Keratinocyte (primary cell): ENCODE data around the gene RALGPS1. TPM values are rescaled to one million over a fixed set of nuclear protein-coding genes. Genes with fewer than 3 reads are reported as not detected.
A peak's percentile ranks its signal among the peaks of the same experiment; 100 is the strongest.

Experiments used
- DNase-seq: peaks from one replicate; pipeline ENCODE4 v3.0.0-alpha.2; 2011; ENCODE audit warnings: low read depth, missing footprints, low spot score
- FAIRE-seq: peaks from 2 replicates; lab custom pipeline; 2011; peaks lifted over from hg19 to GRCh38; lab: Jason Lieb, UNC
- H2AFZ ChIP-seq: 2 replicates; pipeline ENCODE4 v1.6.0; 2012; ENCODE audit warnings: low read length, control low read depth, inconsistent platforms; ENCODE audit not compliant: control insufficient read depth
- H3K27ac ChIP-seq: 2 replicates; pipeline ENCODE4 v1.5.1; 2011; ENCODE audit warnings: low read length; ENCODE audit not compliant: control insufficient read depth, insufficient read depth
- H3K27me3 ChIP-seq: 3 replicates; pipeline ENCODE4 v1.6.0; 2011; ENCODE audit warnings: low read length; ENCODE audit not compliant: control insufficient read depth, insufficient read depth; ENCODE audit errors: extremely low read depth
- H3K36me3 ChIP-seq, 2 experiments: 2 replicates in 1 of 2; 3 replicates in 1 of 2; pipeline ENCODE4 v1.5.1; 2011; ENCODE audit warnings: low read length in 2 of 2, mild to moderate bottlenecking in 1 of 2; ENCODE audit not compliant: control insufficient read depth in 2 of 2, insufficient read depth in 2 of 2; ENCODE audit errors: extremely low read depth in 1 of 2
- H3K4me1 ChIP-seq: 3 replicates; pipeline ENCODE4 v1.5.1; 2011; ENCODE audit warnings: low read length; ENCODE audit not compliant: control insufficient read depth, insufficient read depth; ENCODE audit errors: extremely low read depth
- H3K4me2 ChIP-seq: 3 replicates; pipeline ENCODE4 v1.6.0; 2011; ENCODE audit warnings: low read depth, low read length; ENCODE audit not compliant: control insufficient read depth, insufficient read depth; ENCODE audit errors: extremely low read depth
- H3K4me3 ChIP-seq, 3 experiments: fragments of 200-600 bp in 1 of 3; sonication (generic) in 1 of 3; 2 replicates in 2 of 3; 3 replicates in 1 of 3; pipeline ENCODE4 v1.5.1; 2011 to 2016; ENCODE audit warnings: low read length in 3 of 3, mild to moderate bottlenecking in 3 of 3, control low read depth in 2 of 3, inconsistent platforms in 1 of 3, low read depth in 1 of 3, mixed read lengths in 1 of 3, mixed run types in 1 of 3, moderate library complexity in 1 of 3; ENCODE audit not compliant: control insufficient read depth in 2 of 3, insufficient read depth in 2 of 3; ENCODE audit errors: extremely low read depth in 1 of 3
- H3K79me2 ChIP-seq: 2 replicates; pipeline ENCODE4 v1.6.0; 2012; ENCODE audit warnings: low read length; ENCODE audit not compliant: control insufficient read depth, insufficient read depth
- H3K9ac ChIP-seq: 3 replicates; pipeline ENCODE4 v1.6.0; 2011; ENCODE audit warnings: low read length; ENCODE audit not compliant: control insufficient read depth, insufficient read depth; ENCODE audit errors: extremely low read depth
- H3K9me1 ChIP-seq: 3 replicates; pipeline ENCODE4 v1.6.0; 2011; ENCODE audit warnings: low read length; ENCODE audit not compliant: control insufficient read depth, insufficient read depth; ENCODE audit errors: extremely low read depth
- H3K9me3 ChIP-seq: 2 replicates; pipeline ENCODE4 v1.5.1; 2012; ENCODE audit warnings: low read depth, low read length; ENCODE audit not compliant: control insufficient read depth
- H4K20me1 ChIP-seq: 3 replicates; pipeline ENCODE4 v1.6.0; 2011; ENCODE audit warnings: low read length; ENCODE audit not compliant: control insufficient read depth, insufficient read depth; ENCODE audit errors: extremely low read depth
- CTCF ChIP-seq, 3 experiments: IDR thresholded peaks in 1 of 3; conservative IDR thresholded peaks in 1 of 3; optimal IDR thresholded peaks in 1 of 3; 2 replicates in 2 of 3; 3 replicates in 1 of 3; pipeline versions ENCODE3 to v1.5.1; 2011; ENCODE audit warnings: low read length in 3 of 3, mild to moderate bottlenecking in 3 of 3, moderate library complexity in 2 of 3, control low read depth in 1 of 3, inconsistent platforms in 1 of 3; ENCODE audit not compliant: insufficient read depth in 2 of 3; ENCODE audit errors: extremely low read depth in 1 of 3
- EZH2 ChIP-seq: IDR thresholded peaks from one replicate; pipeline ENCODE4 v1.6.1; 2012; ENCODE audit warnings: inconsistent platforms, mild to moderate bottlenecking, low read length, moderate library complexity
- dilution Hi-C: fragments of 300-500 bp; cut with MboI; formaldehyde crosslinking; loops from one replicate; pipeline ENCODE4 v1.7.0; 2020; ENCODE audit warnings: low sequenced_read_pairs; ENCODE audit not compliant: extremely low pct_ligation_motif_present
- polyA plus RNA-seq, 5 experiments: library from polyadenylated mRNA; depleted of rRNA in 3 of 5; stranded (reverse) in 3 of 5; stranded (forward) in 1 of 5; unstranded in 1 of 5; fragments of >200 nt; gene quantifications; 1 replicate in 1 of 5; 2 replicates in 3 of 5; 3 replicates in 1 of 5; pipeline versions ENCODE4 v1.2.1 to v1.2.3, GENCODE V29; 2011 to 2012; ENCODE audit warnings: missing spikeins in 2 of 5, low read depth in 1 of 5, low replicate concordance in 1 of 5

Gene RALGPS1
- polyA plus RNA-seq, 1 donor (not counting 4 experiments of a cell fraction or from before 2014, with no cell fraction given): 0.56 TPM

GRCh38 chr9:126915281-126915816, 767 bp downstream of the RALGPS1 start:
- Histone ChIP-seq H3K9ac (no peak overlapping the region), H3K4me2 (peak overlapping the region; percentile 63), H2AFZ (no peak overlapping the region), H3K36me3 (no peaks in the 10 kb centered on the region), H3K9me3 (no peaks in the 10 kb centered on the region), H3K27me3 (peaks cover 3% of the 10 kb centered on the region), H3K4me1 (peaks cover 12% of the 10 kb centered on the region), H3K4me3 (peak overlapping the region; percentile 10 to 56 (median 25)), H3K27ac (no peak overlapping the region), H3K9me1 (no peaks in the 10 kb centered on the region), H3K79me2 (no peaks in the 10 kb centered on the region), H4K20me1 (no peaks in the 10 kb centered on the region)
- FAIRE-seq (no peak), DNase-seq (no peak)
- dilution Hi-C loops: no loop called here
- TF ChIP-seq CTCF (optimal IDR thresholded peaks at IDR 0.05 in 1 of 3, IDR thresholded peaks at IDR 0.05 in 1 of 3, conservative IDR thresholded peaks at IDR 0.05 in 1 of 3; ENCODE audit: extremely low read depth in 1 of 3, insufficient read depth in 2 of 3, low read length in 3 of 3): no peak
- TF ChIP-seq EZH2: no peak

GRCh38 chr9:126915846-126916543, 1.4 kb downstream of the RALGPS1 start:
- FAIRE-seq: peak; percentile 87

More at GRCh38 chr9:126915846-126916543, 1.4 kb downstream of the RALGPS1 start:
- Histone ChIP-seq H4K20me1 (no peaks in the 10 kb centered on the region), H3K4me3 (peak overlapping the region in 2 of 3 experiments; percentile 10 to 56), H3K9ac (no peak overlapping the region), H3K9me3 (no peaks in the 10 kb centered on the region), H3K4me2 (peak overlapping the region; percentile 63), H3K9me1 (no peaks in the 10 kb centered on the region), H2AFZ (no peak overlapping the region), H3K27me3 (peaks cover 3% of the 10 kb centered on the region), H3K79me2 (no peaks in the 10 kb centered on the region), H3K27ac (no peak overlapping the region), H3K4me1 (peaks cover 12% of the 10 kb centered on the region), H3K36me3 (no peaks in the 10 kb centered on the region)
- dilution Hi-C loops: no loop called here
- DNase-seq: peak; percentile 5
- TF ChIP-seq EZH2: no peak
- no peak for TF ChIP-seq CTCF (optimal IDR thresholded peaks at IDR 0.05 in 1 of 3, IDR thresholded peaks at IDR 0.05 in 1 of 3, conservative IDR thresholded peaks at IDR 0.05 in 1 of 3; ENCODE audit: extremely low read depth in 1 of 3, insufficient read depth in 2 of 3, low read length in 3 of 3)
